Naive thymus-derived CD4-positive, alpha-beta T cell (primary cell): Measurements from ENCODE around the gene THAP4. TPM values are rescaled to one million over a fixed set of nuclear protein-coding genes. Genes with fewer than 3 reads are reported as not detected.
"Not testable (repeated sequence)": the region's sequence is repeated elsewhere in the genome, so short reads cannot be mapped to it uniquely, and the experiment has no call there.

Source experiments
- ATAC-seq: fragments of 150-1000 bp; cut with Tn5 transposase; 2 replicates; pipeline ENCODE4 v1.10.0; 2021; ENCODE audit warnings: mild to moderate bottlenecking, moderate library complexity
- CTCF ChIA-PET: fragments of 350-600 bp; sonication (Branson Sonifier 250); formaldehyde crosslinking; loops from one replicate; lab custom pipeline; 2021; ENCODE audit warnings: antibody characterized with exemption; lab: Charles Lee
- POLR2A ChIA-PET: fragments of 350-600 bp; sonication (Branson Sonifier 250); formaldehyde crosslinking; loops from one replicate; lab custom pipeline; 2021; ENCODE audit warnings: antibody characterized with exemption, inconsistent platforms; lab: Charles Lee
- DNase-seq, 9 donors: peaks; one replicate each; pipeline versions ENCODE4 v3.0.0 to v3.0.0-alpha.2; 2020 to 2022; ENCODE audit warnings: mixed read lengths in 1 of 9
- H3K27ac ChIP-seq: one replicate; pipeline ENCODE4 v1.7.0; 2013; ENCODE audit warnings: mild to moderate bottlenecking, low read depth, low read length, moderate library complexity
- H3K27me3 ChIP-seq, 2 donors: one replicate each; pipeline ENCODE4 v1.7.0; 2013; ENCODE audit warnings: low read length in 2 of 2, mild to moderate bottlenecking in 2 of 2, moderate library complexity in 2 of 2; ENCODE audit not compliant: control insufficient read depth in 2 of 2, insufficient read depth in 2 of 2
- H3K36me3 ChIP-seq, 3 experiments: 1 replicate in 2 of 3; 2 replicates in 1 of 3; pipeline ENCODE4 v1.7.0; 2013; ENCODE audit warnings: low read length in 3 of 3, mild to moderate bottlenecking in 3 of 3, moderate library complexity in 1 of 3; ENCODE audit not compliant: insufficient read depth in 3 of 3, control insufficient read depth in 2 of 3
- H3K4me1 ChIP-seq, 2 donors: one replicate each; pipeline ENCODE4 v1.7.0; 2013; ENCODE audit warnings: low read length in 2 of 2, mild to moderate bottlenecking in 2 of 2, moderate library complexity in 1 of 2; ENCODE audit not compliant: control insufficient read depth in 2 of 2, insufficient read depth in 2 of 2
- H3K4me3 ChIP-seq: 2 replicates; pipeline ENCODE4 v1.7.0; 2013; ENCODE audit warnings: mild to moderate bottlenecking, low read length
- H3K9me3 ChIP-seq, 3 experiments: 1 replicate in 2 of 3; 2 replicates in 1 of 3; pipeline ENCODE4 v1.7.0; 2013; ENCODE audit warnings: low read length in 3 of 3; ENCODE audit not compliant: control insufficient read depth in 2 of 3
- H3K27ac Mint-ChIP-seq, 9 donors: one replicate each; pipeline ENCODE4 v1.8.0; 2020 to 2022; ENCODE audit warnings: mixed read lengths in 9 of 9, mild to moderate bottlenecking in 8 of 9, moderate library complexity in 5 of 9, inconsistent platforms in 2 of 9
- H3K27me3 Mint-ChIP-seq, 5 donors: one replicate each; pipeline ENCODE4 v1.8.0; 2021 to 2022; ENCODE audit warnings: mixed read lengths in 5 of 5, mild to moderate bottlenecking in 1 of 5
- H3K36me3 Mint-ChIP-seq, 5 donors: one replicate each; pipeline ENCODE4 v1.8.0; 2020 to 2022; ENCODE audit warnings: mixed read lengths in 5 of 5, mild to moderate bottlenecking in 3 of 5, inconsistent platforms in 1 of 5
- H3K4me1 Mint-ChIP-seq, 7 donors: one replicate each; pipeline ENCODE4 v1.8.0; 2020 to 2022; ENCODE audit warnings: mixed read lengths in 7 of 7, mild to moderate bottlenecking in 3 of 7, inconsistent platforms in 1 of 7
- H3K4me3 Mint-ChIP-seq, 10 donors: one replicate each; pipeline ENCODE4 v1.8.0; 2020 to 2022; ENCODE audit warnings: mild to moderate bottlenecking in 10 of 10, mixed read lengths in 10 of 10, moderate library complexity in 6 of 10, inconsistent platforms in 2 of 10
- H3K9me3 Mint-ChIP-seq, 11 donors: one replicate each; pipeline ENCODE4 v1.8.0; 2020 to 2022; ENCODE audit warnings: mixed read lengths in 11 of 11, mild to moderate bottlenecking in 4 of 11, inconsistent platforms in 1 of 11, moderate library complexity in 1 of 11
- intact Hi-C, 2 donors: fragments of 100-400 bp; cut with micrococcal nuclease; formaldehyde crosslinking; loops; one replicate each; pipeline ENCODE4 v1.15.1; 2023
- polyA plus RNA-seq, 2 donors: library from polyadenylated mRNA; unstranded; fragments of 300-500 nt; fragmentation: Illumina TruSeq; gene quantifications; one replicate each; pipeline ENCODE4 v1.2.3, GENCODE V29; 2021
- total RNA-seq, 6 experiments: library from RNA in 5 of 6; stranded (reverse) in 5 of 6; gene quantifications; 1 replicate in 5 of 6; 2 replicates in 1 of 6; pipeline ENCODE4 v1.2.3 and lab custom pipeline; 2021 to 2026

The THAP4 gene
- total and polyA plus RNA-seq, 7 experiments from 2014 or later = 26.4 to 56.2 (median 30.8) TPM

DNA sequence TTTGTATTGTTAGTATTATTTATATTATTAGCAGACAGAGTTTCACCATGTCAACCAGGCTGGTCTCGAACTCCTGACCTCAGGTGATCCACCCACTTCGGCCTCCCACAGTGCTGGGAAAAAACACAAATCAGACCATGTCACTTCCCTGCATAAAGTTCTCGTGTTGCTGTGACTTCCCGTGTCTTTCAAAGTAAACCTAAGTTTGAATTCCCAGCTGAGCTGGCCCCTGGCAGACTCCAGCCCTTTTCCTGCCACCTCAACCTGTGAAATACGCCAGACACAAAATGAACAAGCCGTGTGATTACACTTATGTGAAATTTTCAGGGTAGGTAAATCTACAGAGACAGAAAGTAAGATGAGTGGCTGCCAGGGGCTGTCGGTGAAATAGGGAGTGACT is 70.5 kb downstream of the THAP4 start:
- Mint-ChIP-seq H3K4me1 (no peaks in the 10 kb centered on the region), H3K9me3 (no peaks in the 10 kb centered on the region), H3K27me3 (peaks cover 0 to 3% (median 0%) of the 10 kb centered on the region in 5 donors), H3K36me3 (no peaks in the 10 kb centered on the region), H3K4me3 (no peak overlapping the region), H3K27ac (no peak overlapping the region)
- intact Hi-C loops = no loop called here
- Histone ChIP-seq H3K4me3 (no peak overlapping the region), H3K36me3 (no peaks in the 10 kb centered on the region), H3K27me3 (no peaks in the 10 kb centered on the region), H3K9me3 (no peaks in the 10 kb centered on the region), H3K27ac (no peak overlapping the region), H3K4me1 (no peaks in the 10 kb centered on the region)
- DNase-seq = no peak
- ChIA-PET CTCF (interaction anchor here (0.7 kb wide), 1 partner anchor 132 kb away, joined by 3 read pairs; no protein-coding TSS in a partner anchor), POLR2A (no interaction called here)
- ATAC-seq = no peak

DNA sequence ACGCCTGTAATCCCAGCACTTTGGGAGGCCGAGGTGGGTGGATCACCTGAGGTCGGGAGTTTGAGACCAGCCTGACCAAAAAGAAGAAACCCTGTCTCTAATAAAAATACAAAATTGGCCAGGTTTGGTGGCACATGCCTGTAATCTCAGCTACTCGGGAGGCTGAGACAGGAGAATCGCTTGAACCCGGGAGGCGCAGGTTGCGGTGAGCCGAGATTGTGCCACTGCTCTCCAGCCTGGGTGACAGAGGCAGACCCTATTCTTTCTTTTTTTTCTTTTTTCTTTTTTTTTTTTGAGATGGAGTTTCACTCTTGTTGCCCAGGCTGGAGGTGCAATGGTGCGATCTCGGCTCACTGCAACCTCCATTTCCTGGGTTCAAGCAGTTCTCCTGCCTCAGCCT is 70.9 kb downstream of the THAP4 start:
- DNase-seq, H3K36me3 Mint-ChIP-seq, ATAC-seq, H3K4me1 Mint-ChIP-seq, H3K9me3 ChIP-seq, intact Hi-C loops, POLR2A ChIA-PET, H3K27ac ChIP-seq, H3K9me3 Mint-ChIP-seq, H3K4me3 Mint-ChIP-seq, H3K27ac Mint-ChIP-seq, H3K4me3 ChIP-seq, H3K4me1 ChIP-seq, H3K27me3 ChIP-seq, H3K36me3 ChIP-seq, H3K27me3 Mint-ChIP-seq: not testable (repeated sequence)
- CTCF ChIA-PET = interaction anchor here (0.7 kb wide), 1 partner anchor 133 kb away, joined by 3 read pairs; no protein-coding TSS in a partner anchor

DNA sequence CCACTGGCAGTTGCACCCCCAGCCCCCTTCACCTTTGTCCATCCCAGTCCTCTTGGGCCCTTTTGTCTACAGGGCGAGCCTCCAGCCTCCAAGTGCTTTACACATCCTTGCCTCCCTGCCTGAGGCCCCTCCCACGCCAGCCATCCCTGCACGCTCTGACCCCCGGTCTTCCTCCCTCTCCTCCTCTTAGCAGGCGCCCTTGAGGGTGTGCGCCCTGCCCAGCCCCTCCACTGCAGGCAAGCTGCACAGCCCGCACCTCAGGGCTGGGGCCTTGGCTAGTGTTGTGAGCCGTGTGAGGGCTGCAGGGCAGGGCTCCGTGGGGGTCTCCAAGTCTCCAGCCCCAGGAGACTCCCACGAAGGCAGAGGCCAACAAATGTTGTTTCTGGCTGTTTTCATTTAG is 71.5 kb downstream of the THAP4 start:
- peaks cover 0 to 5% (median 3%) of the 10 kb centered on the region in 5 donors for H3K27me3 Mint-ChIP-seq
- no peak overlapping the region for H3K27ac Mint-ChIP-seq

DNA sequence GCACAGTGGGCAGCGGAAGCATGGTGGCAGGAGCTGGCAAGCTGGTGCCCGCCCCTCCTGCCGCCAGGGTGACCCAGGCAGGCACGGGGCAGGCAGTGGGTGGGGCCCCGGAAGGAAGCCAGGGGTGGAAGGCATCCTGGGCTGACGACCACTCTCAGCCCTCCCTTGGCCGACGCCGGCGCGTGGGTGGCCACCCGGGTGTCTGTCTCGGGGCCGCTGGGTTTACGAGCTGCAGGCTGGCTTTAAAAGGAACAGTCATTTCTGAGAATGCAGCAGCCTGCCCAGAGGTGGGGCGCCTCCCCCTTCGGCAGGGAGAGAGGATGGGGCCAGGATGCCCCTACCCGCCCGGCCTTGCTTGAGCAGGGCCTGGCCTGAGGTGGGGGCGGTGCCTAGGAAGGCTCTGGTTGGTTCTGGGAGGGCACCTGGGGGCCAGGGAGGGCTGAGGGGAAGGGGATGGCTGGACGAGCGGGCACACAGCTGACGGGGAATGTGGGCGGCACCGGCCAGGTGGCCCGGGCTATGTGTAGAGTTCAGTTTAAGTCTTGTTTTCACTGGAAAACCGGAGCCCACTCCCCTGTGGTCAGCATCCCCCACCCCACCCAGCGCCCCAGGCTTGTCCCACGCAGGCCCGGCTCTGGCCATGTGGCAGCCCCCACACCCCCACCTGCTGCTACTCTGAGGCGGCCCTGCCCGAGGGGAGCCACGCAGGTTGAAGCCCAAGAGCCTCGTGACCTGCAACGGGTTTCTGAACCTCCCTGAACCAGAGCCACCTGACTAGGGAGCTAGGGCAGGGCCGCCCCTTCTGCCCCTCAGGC is 72.2 kb downstream of the THAP4 start:
- Mint-ChIP-seq H3K4me3 (no peak overlapping the region), H3K9me3 (no peaks in the 10 kb centered on the region), H3K4me1 (peaks cover 0 to 5% (median 2%) of the 10 kb centered on the region in 7 donors), H3K36me3 (no peaks in the 10 kb centered on the region), H3K27ac (no peak overlapping the region), H3K27me3 (peaks cover 6 to 11% (median 9%) of the 10 kb centered on the region in 5 donors)
- intact Hi-C loops = no loop called here
- Histone ChIP-seq H3K9me3 (no peaks in the 10 kb centered on the region), H3K27me3 (no peaks in the 10 kb centered on the region), H3K36me3 (no peaks in the 10 kb centered on the region), H3K4me3 (no peak overlapping the region), H3K4me1 (no peaks in the 10 kb centered on the region), H3K27ac (no peak overlapping the region)
- ATAC-seq = no peak
- DNase-seq = no peak
- CTCF ChIA-PET = no interaction called here
- POLR2A ChIA-PET = no interaction called here

More for the DNA sequence above, 71.5 kb downstream of the THAP4 start:
- H3K4me1 Mint-ChIP-seq = peaks cover 0 to under 1% (median 0%) of the 10 kb centered on the region in 7 donors
- no peaks in the 10 kb centered on the region for H3K9me3 ChIP-seq
- no peaks in the 10 kb centered on the region for H3K36me3 Mint-ChIP-seq
- no peaks in the 10 kb centered on the region for H3K4me1 ChIP-seq
- intact Hi-C loops = no loop called here
- no peaks in the 10 kb centered on the region for H3K9me3 Mint-ChIP-seq
- H3K27ac ChIP-seq = no peak overlapping the region
- ATAC-seq (no peak), DNase-seq (no peak)
- no peaks in the 10 kb centered on the region for H3K36me3 ChIP-seq
- H3K4me3 ChIP-seq = no peak overlapping the region
- no peaks in the 10 kb centered on the region for H3K27me3 ChIP-seq
- ChIA-PET POLR2A (no interaction called here), CTCF (no interaction called here)
- H3K4me3 Mint-ChIP-seq = no peak overlapping the region

DNA sequence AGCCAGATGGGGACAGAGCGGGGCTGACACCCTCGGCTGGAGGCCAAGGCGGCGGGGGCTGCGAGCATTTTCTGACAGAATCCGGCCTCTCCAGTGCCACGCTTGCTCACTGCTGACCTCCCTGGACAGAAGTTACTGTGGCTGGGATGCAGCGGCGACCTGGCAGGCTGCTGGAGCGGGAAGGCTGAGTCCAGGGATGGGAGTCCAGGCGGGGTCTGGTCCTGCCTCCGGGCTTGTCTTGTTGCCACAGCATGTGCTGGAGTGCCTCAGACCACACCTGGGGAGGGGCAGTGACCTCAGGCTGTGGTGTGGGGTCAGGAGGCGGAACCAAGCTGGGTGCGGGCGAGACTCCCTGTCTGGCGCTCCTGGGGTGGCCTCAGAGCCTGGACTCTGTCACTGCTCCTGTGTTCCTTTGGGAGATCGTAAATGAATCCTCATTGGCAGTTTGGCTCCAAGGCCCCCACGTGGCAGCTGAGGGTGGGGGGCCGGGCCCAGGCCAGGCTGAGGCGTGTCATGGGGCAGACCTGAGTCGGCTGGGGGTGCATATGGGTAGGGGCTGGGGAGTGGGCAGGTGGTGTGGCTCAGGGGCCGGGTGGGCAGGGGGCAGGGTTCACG is 72.9 kb downstream of the THAP4 start:
- DNase-seq = no peak
- Mint-ChIP-seq H3K27me3 (peaks cover 7 to 13% (median 11%) of the 10 kb centered on the region in 5 donors), H3K27ac (no peak overlapping the region), H3K9me3 (no peaks in the 10 kb centered on the region), H3K4me1 (peaks cover 0 to 6% (median 5%) of the 10 kb centered on the region in 7 donors), H3K36me3 (no peaks in the 10 kb centered on the region), H3K4me3 (no peak overlapping the region)
- H3K36me3 ChIP-seq = no peaks in the 10 kb centered on the region
- no peak for ATAC-seq
- no peaks in the 10 kb centered on the region for H3K27me3 ChIP-seq
- H3K9me3 ChIP-seq = no peaks in the 10 kb centered on the region
- POLR2A ChIA-PET = no interaction called here
- no peak overlapping the region for H3K4me3 ChIP-seq
- intact Hi-C loops = no loop called here
- H3K27ac ChIP-seq = no peak overlapping the region
- CTCF ChIA-PET = no interaction called here
- no peaks in the 10 kb centered on the region for H3K4me1 ChIP-seq

DNA sequence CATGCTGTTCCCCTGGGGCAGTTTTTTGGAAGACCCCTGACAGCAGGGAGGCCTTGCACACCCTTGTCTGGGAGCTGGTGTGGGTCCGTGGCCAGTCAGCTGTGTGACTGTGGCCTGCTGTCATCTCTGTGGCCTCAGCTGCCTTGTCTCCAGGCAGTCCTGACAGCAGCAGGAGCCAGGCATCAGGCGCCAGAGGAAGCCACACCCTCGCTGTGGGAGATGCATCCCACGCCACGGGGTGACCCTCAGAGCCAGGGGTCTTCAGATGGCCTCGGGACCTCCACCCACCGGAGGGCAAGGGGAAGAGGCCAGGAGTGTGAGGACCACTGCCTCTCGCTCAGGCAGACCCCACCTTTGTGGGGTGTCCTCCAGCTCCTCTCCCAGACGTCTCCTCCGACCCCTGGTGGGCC is 73.4 kb downstream of the THAP4 start:
- DNase-seq = no peak
- Mint-ChIP-seq H3K9me3 (no peaks in the 10 kb centered on the region), H3K36me3 (no peaks in the 10 kb centered on the region), H3K4me3 (no peak overlapping the region), H3K27me3 (peaks cover 7 to 13% (median 11%) of the 10 kb centered on the region in 5 donors), H3K4me1 (peaks cover 0 to 7% (median 5%) of the 10 kb centered on the region in 7 donors), H3K27ac (no peak overlapping the region)
- peak; percentile 22 for ATAC-seq
- intact Hi-C loops = no loop called here
- no peaks in the 10 kb centered on the region for H3K9me3 ChIP-seq
- H3K27me3 ChIP-seq = no peaks in the 10 kb centered on the region
- CTCF ChIA-PET = no interaction called here
- no peak overlapping the region for H3K4me3 ChIP-seq
- no peak overlapping the region for H3K27ac ChIP-seq
- no peaks in the 10 kb centered on the region for H3K4me1 ChIP-seq
- POLR2A ChIA-PET = no interaction called here
- no peaks in the 10 kb centered on the region for H3K36me3 ChIP-seq
